ENCODE measurements around the gene FGF11. TPM values are rescaled to one million over a fixed set of nuclear protein-coding genes. Genes with fewer than 3 reads are reported as not detected.
A peak's percentile ranks its signal among the peaks of the same experiment; 100 is the strongest.

The FGF11 gene
- total RNA-seq, 2 donors from 2014 or later: 4.4 to 16.9 TPM

- Mint-ChIP-seq H3K4me3 (peak overlapping the region; percentile 86), H3K4me1 (peaks cover 20% of the 10 kb centered on the region), H3K36me3 (ENCODE audit: low read depth) (no peaks in the 10 kb centered on the region), H3K9me3 (no peaks in the 10 kb centered on the region), H3K27me3 (peaks cover 4% of the 10 kb centered on the region), H3K27ac (peak overlapping the region; percentile 92)
- ATAC-seq (replicated peaks): peak; percentile 50
These were observed 34.5 kb upstream of the FGF11 start for GRCh38 chr17:7404737-7405349.

- peaks cover 4% of the 10 kb centered on the region for H3K27me3 Mint-ChIP-seq
- peak overlapping the region; percentile 56 for H3K27ac Mint-ChIP-seq
- H3K36me3 Mint-ChIP-seq (ENCODE audit: low read depth): no peaks in the 10 kb centered on the region
- no peaks in the 10 kb centered on the region for H3K9me3 Mint-ChIP-seq
- no peak for ATAC-seq (replicated peaks)
- H3K4me1 Mint-ChIP-seq: peaks cover 23% of the 10 kb centered on the region
- H3K4me3 Mint-ChIP-seq: peak overlapping the region; percentile 86
These were observed 33.7 kb upstream of the FGF11 start for GRCh38 chr17:7405350-7406234.

GRCh38 chr17:7406235-7406825 is 33.0 kb upstream of the FGF11 start:
- no peaks in the 10 kb centered on the region for H3K9me3 Mint-ChIP-seq
- no peak for ATAC-seq (replicated peaks)
- H3K27ac Mint-ChIP-seq: peak overlapping the region; percentile 51
- H3K27me3 Mint-ChIP-seq: peaks cover 4% of the 10 kb centered on the region
- peak overlapping the region; percentile 86 for H3K4me3 Mint-ChIP-seq
- peaks cover 23% of the 10 kb centered on the region for H3K4me1 Mint-ChIP-seq
- H3K36me3 Mint-ChIP-seq (ENCODE audit: low read depth): no peaks in the 10 kb centered on the region

GRCh38 chr17:7407082-7407481 is 32.2 kb upstream of the FGF11 start:
- H3K4me1 Mint-ChIP-seq: peaks cover 18% of the 10 kb centered on the region
- H3K36me3 Mint-ChIP-seq (ENCODE audit: low read depth): no peaks in the 10 kb centered on the region
- no peak overlapping the region for H3K27ac Mint-ChIP-seq
- peak overlapping the region; percentile 37 for H3K4me3 Mint-ChIP-seq
- peaks cover 4% of the 10 kb centered on the region for H3K27me3 Mint-ChIP-seq
- ATAC-seq (replicated peaks): no peak
- H3K9me3 Mint-ChIP-seq: no peaks in the 10 kb centered on the region

GRCh38 chr17:7407485-7408251 is 31.6 kb upstream of the FGF11 start, which contains the start of gene NLGN2:
TSS of gene NLGN2 (plus strand) at chr17:7407845. CDS start at chr17:7408256, 411 bp downstream.
- no peak within 1 kb of the TSS for H3K27ac Mint-ChIP-seq
- peak within 1 kb of the TSS; percentile 86 for H3K4me3 Mint-ChIP-seq
- no peaks in the 10 kb centered on the region for H3K9me3 Mint-ChIP-seq
- no peak for ATAC-seq (replicated peaks)
- H3K36me3 Mint-ChIP-seq (ENCODE audit: low read depth): no peaks in the 10 kb centered on the region
- H3K27me3 Mint-ChIP-seq: peaks cover 4% of the 10 kb centered on the region
- H3K4me1 Mint-ChIP-seq: peaks cover 18% of the 10 kb centered on the region

- ATAC-seq (replicated peaks): no peak
- H3K27me3 Mint-ChIP-seq: peaks cover 4% of the 10 kb centered on the region
- no peak overlapping the region for H3K27ac Mint-ChIP-seq
- H3K36me3 Mint-ChIP-seq (ENCODE audit: low read depth): no peaks in the 10 kb centered on the region
- H3K9me3 Mint-ChIP-seq: no peaks in the 10 kb centered on the region
- H3K4me3 Mint-ChIP-seq: peak overlapping the region; percentile 13
- peaks cover 23% of the 10 kb centered on the region for H3K4me1 Mint-ChIP-seq
These were observed 31.0 kb upstream of the FGF11 start for GRCh38 chr17:7408252-7408727.

- no peaks in the 10 kb centered on the region for H3K36me3 Mint-ChIP-seq (ENCODE audit: low read depth)
- peaks cover 23% of the 10 kb centered on the region for H3K4me1 Mint-ChIP-seq
- H3K4me3 Mint-ChIP-seq: peak overlapping the region; percentile 13
These were observed 30.4 kb upstream of the FGF11 start for GRCh38 chr17:7408863-7409262.

DNA sequence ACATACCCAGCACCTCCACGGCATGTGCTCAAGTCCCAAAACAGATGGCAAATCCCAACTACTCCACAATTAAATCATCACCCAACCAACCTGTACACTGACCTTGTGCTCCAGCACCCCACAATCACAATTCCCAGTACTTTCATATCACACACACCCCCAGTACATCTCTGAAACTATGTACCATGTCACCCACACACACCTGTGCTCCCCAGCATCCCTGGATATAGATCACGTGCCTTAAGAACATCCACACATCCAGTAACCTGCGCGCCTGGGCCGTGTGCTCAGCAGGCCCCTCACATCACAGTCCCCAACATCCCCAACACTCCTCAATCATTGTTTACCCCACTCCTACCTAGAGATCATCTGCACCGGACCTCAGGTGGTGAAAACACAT is 29.6 kb upstream of the FGF11 start:
- no peaks in the 10 kb centered on the region for H3K9me3 Mint-ChIP-seq
- peaks cover 23% of the 10 kb centered on the region for H3K4me1 Mint-ChIP-seq
- no peaks in the 10 kb centered on the region for H3K36me3 Mint-ChIP-seq (ENCODE audit: low read depth)
- H3K27me3 Mint-ChIP-seq: peaks cover 4% of the 10 kb centered on the region
- H3K4me3 Mint-ChIP-seq: no peak overlapping the region
- no peak for ATAC-seq (replicated peaks)
- no peak overlapping the region for H3K27ac Mint-ChIP-seq

More at GRCh38 chr17:7408863-7409262, 30.4 kb upstream of the FGF11 start:
- no peak overlapping the region for H3K27ac Mint-ChIP-seq
- ATAC-seq (replicated peaks): no peak
- H3K9me3 Mint-ChIP-seq: no peaks in the 10 kb centered on the region
- peaks cover 4% of the 10 kb centered on the region for H3K27me3 Mint-ChIP-seq

GRCh38 chr17:7410634-7411426 is 28.5 kb upstream of the FGF11 start:
- Mint-ChIP-seq H3K4me3 (no peak overlapping the region), H3K27ac (no peak overlapping the region), H3K27me3 (peaks cover 3% of the 10 kb centered on the region), H3K4me1 (peaks cover 20% of the 10 kb centered on the region), H3K36me3 (ENCODE audit: low read depth) (no peaks in the 10 kb centered on the region), H3K9me3 (no peaks in the 10 kb centered on the region)
- ATAC-seq (replicated peaks): no peak

- Mint-ChIP-seq H3K27me3 (no peaks in the 10 kb centered on the region), H3K36me3 (ENCODE audit: low read depth) (no peaks in the 10 kb centered on the region), H3K4me3 (no peak overlapping the region), H3K4me1 (peaks cover 16% of the 10 kb centered on the region), H3K9me3 (no peaks in the 10 kb centered on the region), H3K27ac (no peak overlapping the region)
- ATAC-seq (replicated peaks): no peak
These were observed 27.9 kb upstream of the FGF11 start for GRCh38 chr17:7411427-7411750.

DNA sequence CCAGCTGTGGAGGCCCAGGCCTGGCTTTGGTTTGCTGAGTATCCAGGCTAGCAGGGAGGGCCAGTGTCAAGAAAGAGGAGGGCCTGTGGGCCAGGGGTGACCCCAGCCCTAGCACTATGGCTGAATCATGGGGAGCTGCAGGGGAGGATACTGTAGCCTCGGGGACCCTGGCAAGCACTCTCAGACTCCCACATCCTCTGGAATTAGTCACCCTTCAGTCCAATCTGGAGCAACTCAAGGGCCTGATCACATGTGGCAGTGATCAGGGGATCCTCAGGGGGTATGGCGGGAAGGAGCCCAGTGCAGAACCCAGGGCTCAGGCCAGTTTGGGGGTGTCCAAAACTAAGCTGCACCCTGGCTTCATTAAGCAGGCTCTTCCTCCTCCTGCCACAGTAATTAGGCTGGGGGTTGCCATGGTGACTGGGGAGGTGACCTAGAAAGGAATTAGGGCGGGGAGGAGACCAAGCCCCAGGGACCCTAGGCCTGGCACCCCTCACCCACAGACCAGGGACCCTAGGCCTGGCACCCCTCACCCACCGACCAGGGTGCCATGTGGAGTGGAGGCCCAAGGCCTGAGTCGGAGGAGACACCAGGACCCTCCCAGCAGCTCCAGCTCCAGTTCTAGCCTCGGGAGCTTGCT is 25.8 kb upstream of the FGF11 start:
- H3K9me3 Mint-ChIP-seq: no peaks in the 10 kb centered on the region
- H3K36me3 Mint-ChIP-seq (ENCODE audit: low read depth): no peaks in the 10 kb centered on the region
- peak; percentile 38 for ATAC-seq (replicated peaks)
- no peaks in the 10 kb centered on the region for H3K27me3 Mint-ChIP-seq
- H3K4me1 Mint-ChIP-seq: peaks cover 16% of the 10 kb centered on the region
- H3K27ac Mint-ChIP-seq: peak overlapping the region; percentile 55
- H3K4me3 Mint-ChIP-seq: no peak overlapping the region

- no peaks in the 10 kb centered on the region for H3K36me3 Mint-ChIP-seq (ENCODE audit: low read depth)
- no peak overlapping the region for H3K4me3 Mint-ChIP-seq
- no peaks in the 10 kb centered on the region for H3K9me3 Mint-ChIP-seq
- no peak for ATAC-seq (replicated peaks)
- H3K4me1 Mint-ChIP-seq: peaks cover 9% of the 10 kb centered on the region
- no peak overlapping the region for H3K27ac Mint-ChIP-seq
- no peaks in the 10 kb centered on the region for H3K27me3 Mint-ChIP-seq
These were observed 24.5 kb upstream of the FGF11 start for GRCh38 chr17:7414837-7415236.

DNA sequence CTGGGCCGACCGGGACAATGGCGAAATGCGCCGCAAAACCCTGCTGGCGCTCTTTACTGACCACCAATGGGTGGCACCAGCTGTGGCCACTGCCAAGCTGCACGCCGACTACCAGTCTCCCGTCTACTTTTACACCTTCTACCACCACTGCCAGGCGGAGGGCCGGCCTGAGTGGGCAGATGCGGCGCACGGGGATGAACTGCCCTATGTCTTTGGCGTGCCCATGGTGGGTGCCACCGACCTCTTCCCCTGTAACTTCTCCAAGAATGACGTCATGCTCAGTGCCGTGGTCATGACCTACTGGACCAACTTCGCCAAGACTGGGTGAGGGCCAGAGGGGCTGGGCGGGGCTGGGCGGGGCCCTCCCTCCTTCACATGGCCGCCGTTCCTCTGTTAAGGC is 23.5 kb upstream of the FGF11 start:
- Mint-ChIP-seq H3K4me3 (no peak overlapping the region), H3K27me3 (no peaks in the 10 kb centered on the region), H3K4me1 (peaks cover 5% of the 10 kb centered on the region), H3K27ac (no peak overlapping the region), H3K9me3 (no peaks in the 10 kb centered on the region), H3K36me3 (ENCODE audit: low read depth) (no peaks in the 10 kb centered on the region)
- no peak for ATAC-seq (replicated peaks)
